GM21619 (cell line): ENCODE data around the gene STK32B.
"Not testable (repeated sequence)": the region's sequence is repeated elsewhere in the genome, so short reads cannot be mapped to it uniquely, and the experiment has no call there.

Experiments
- ATAC-seq: cut with Tn5 transposase; IDR thresholded peaks from one replicate; pipeline ENCODE4 v1.9.1; 2021; ENCODE audit not compliant: unreplicated experiment

The STK32B gene

DNA sequence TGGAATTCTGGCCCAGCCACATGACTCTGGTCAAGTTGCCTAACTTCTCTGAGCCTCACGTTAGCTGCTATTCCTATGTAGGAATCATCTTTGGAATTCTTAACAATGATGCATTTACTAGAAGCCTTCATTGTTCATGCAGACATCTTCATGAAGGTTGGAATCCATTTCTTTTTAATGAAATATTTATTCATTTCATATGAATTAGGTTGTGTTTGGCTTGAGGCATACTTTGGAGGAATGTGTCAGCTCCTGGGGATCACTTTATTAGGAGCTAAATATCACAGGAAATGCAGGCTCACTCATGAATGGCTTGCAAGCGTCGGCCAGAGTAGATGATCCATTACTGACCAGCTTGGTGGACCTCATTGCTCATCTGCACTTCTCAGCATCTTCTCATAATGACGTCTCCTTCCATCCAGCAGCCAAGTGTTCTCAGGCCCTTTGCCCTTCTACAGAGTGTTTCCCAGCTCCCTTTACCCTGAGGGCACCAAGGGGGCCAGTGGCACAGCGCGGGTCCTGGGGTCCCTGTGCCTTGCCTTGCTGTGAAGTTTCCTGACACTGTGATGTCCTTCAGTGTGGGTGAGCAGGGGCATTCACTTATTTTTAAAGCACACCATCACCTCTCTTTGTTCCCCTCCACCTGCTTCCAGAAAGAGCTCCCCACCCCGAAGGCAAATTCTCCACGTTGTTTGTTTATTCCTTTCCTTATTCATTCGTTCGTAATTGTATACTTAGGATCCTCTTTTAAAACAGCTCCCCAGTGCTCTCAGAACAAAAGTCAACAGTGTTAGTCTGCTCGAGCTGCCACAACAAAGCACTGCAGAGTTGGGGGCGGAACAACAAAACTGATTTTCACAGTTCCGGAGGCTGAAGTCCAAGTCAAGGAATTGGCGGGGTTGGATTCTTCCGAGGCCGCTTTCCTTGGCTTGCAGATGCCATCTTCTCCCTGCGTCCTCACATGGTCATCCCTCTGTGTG lies 106.8 kb downstream of the STK32B start:
- no peak for ATAC-seq

DNA sequence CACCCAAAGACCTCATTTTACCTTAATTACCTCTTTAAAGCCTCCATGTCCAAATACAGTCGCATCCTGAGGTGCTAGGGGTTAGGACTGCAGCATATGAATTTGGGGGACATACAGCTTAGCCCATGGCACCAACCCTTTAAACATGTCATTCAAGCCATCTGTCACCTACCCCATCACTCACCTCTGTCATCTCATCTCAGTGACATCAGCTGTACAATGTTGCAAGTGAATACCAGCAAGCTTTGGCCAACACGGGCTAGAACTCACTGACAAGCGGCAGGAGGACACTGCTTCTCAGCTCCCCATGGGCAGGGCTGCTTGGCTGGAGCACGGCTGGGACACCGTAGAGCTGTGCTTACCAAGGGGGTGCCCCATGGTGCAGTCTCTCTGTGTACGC lies 107.5 kb downstream of the STK32B start:
- ATAC-seq: no peak

DNA sequence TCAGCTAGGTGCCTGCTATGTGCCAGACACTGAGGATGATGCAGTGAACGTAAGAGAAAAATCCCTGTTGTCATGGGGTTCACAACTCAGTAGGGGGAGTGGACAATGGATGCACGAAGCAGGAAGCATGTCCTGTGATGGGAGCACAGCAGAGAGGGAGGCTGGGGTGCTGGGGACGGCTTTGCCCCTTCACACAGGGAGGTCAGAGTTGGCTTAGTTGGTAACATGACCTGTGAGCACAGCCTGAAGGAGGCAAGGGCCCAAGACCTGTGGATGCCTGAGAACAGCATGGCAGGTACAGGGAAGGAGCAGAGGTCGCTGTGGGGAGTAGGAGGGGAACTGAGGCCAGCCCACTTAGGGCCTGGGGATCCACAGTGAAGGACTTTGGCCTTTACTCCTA lies 109.4 kb downstream of the STK32B start:
- no peak for ATAC-seq

DNA sequence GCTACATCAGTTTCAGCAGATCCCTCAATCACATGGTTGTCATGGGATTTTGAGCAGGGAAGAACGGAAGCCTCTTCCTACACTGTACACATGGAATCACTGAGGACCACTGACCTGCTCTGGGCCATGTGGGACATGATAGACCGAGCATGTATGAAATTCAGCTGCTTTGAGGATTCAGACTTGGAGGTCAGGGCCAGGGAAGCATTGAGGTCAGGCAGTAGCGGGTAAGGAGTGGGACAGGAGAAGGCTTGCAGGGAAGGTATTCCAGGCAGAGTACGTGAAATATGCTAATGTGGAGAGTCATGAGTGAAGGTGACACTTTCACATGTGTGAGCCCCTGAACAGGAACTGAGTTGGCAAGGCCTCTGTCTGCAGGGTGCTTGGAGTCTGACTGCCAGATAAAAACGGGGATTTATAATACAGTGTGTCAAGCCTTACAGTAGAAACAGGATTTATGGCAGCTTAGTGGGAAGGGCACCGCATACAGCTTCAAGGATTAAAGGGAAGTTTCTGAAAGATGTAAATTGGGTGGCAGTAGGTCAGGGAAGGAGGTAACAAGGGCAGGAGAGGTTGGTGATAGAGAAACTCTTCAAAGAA lies 111.7 kb downstream of the STK32B start:
- no peak for ATAC-seq

DNA sequence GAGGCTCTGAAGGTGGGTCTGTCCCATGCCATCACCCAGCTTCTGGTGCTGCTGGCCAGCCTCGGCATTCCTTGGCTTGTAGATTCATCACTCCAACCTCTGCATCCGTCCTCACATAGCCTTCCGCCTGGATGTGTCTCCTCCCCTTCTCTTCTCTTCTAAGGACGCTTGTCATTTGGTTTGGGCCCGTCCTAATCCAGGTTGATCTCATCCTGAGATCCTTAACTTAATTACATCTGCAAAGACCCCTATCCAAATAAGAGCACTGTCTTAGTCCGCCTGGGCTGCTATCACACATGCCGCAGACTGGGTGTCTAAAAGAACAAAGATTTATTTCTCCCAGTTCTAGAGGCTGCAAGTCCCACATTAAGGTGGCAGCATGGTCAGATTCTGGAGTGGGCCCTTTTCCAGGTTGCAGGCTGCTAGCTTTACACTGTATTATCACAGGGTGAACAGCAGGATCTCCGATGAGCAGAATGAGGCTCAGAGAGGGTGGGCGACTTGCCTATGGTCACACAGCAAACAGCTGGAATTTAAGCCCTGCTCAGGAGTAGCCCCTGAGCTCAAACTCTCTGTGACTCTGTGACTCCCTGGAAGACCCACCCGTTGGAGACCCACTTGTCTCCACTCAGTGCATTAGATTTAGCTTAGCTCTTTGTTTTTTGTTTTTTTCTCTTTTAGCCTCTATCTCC lies 113.1 kb downstream of the STK32B start:
- ATAC-seq: no peak

DNA sequence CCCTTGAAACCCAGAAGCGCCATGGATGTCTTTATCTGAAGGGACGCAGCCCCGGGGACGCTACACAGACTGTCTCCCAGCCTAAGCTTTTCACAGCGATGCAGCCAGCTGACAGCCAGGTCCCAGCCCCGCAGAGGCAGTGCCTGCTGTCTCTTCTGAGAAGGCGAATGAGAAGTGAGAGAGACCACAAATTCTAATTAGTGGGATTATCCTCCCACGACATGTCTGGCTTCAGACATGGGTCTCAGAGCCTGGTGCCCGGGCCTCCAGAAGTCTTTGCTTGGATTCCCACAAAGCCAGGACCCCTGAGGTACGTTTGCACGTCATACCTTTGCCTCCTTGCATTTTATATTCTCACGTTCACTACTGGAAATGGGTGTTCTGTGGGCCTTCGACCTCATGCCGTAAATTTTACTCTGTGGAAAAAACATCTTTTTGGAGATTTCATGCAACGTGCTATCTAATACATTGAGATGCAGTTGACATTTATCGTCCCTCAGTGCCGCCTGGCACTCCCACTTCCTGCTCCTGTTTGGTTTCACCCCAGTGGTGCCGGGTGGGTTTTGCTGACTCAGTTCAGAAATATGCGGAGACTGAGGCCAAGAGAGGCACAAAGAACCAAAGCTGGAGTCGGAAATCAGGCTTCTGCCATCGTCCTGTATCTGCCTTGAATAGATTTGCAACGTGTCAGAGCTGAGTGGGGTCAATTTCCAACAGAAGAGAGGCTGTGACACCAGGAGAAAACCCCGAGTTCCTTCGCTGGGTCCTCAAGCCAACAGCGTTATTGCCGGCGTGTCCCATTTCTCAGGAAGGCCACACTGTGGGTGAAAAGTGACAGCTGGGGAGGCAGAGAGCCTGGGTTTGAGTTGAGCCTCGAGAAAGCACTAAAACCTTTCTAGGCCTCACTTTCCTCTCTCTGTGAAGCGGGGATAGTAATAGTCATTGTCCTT lies 114.4 kb downstream of the STK32B start:
- ATAC-seq: no peak

DNA sequence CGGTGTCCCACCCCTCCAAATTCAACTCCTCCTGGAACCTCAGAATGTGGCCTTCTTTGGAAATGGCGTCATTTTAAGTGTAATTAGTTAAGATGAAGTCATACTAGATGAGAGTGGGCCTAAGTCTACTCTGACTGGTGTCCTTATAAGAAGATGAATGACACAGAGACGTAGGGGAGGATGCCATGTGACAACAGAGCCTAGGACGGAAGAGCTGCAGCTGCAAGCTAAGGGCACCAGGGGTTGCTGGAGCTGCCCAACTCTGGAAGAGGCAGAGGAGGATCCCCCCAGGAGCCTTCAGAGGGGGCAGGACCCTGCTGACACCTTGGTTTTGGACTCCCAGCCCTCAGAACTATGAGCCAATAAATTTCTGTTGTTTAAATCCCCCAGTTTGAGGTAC lies 115.1 kb downstream of the STK32B start:
- ATAC-seq: no peak

DNA sequence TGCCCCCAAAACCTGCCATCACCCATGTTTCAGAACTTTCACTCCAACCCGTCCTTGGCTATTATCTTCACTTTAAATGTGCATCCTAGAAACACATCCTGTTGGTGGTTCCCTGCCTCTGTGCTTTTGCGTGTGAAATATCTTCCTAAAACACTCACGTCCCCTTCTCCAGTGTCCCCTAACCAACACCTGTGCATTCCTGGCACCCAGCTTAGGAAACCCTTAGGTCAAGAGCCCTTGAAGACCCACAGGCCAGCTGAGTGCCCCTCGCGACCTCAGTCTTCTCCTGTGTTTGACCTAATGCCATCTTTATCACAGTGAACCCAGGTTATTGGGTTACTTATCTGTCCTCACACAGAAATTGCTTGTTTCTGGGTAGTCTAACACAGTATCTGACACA lies 117.6 kb downstream of the STK32B start:
- no peak for ATAC-seq

DNA sequence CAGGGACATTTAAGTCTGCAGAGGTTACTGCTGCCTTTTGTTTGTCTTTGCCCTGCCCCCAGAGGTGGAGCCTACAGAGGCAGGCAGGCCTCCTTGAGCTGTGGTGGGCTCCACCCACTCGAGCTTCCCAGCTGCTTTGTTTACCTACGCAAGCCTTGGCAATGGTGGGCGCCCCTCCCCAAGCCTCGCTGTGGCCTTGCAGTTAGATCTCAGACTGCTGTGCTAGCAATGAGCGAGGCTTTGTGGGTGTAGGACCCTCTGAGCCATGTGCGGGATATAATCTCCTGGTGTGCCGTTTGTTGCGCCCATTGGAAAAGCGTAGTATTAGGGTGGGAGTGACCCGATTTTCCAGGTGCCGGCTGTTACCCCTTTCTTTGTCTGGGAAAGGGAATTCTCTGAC lies 124.6 kb downstream of the STK32B start:
- ATAC-seq: not testable (repeated sequence)

DNA sequence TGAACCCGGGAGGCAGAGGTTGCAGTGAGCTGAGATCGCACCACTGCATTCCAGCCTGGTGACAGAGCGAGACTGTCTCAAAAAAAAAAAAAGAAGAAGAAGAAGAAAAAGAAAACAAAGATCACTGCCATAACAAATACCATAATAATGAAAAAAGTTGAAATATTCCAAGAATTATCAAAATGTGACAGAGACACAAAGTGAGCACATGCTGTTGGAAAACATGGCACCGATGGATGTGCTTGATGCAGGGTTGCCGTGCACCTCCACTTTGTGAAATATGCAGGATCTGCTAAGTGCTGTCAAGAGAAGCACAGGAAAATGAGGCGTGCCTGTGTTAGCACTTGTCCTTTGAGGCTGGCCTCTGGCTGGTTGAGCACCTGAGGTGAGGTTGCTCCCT lies 133.3 kb downstream of the STK32B start:
- ATAC-seq: no peak

DNA sequence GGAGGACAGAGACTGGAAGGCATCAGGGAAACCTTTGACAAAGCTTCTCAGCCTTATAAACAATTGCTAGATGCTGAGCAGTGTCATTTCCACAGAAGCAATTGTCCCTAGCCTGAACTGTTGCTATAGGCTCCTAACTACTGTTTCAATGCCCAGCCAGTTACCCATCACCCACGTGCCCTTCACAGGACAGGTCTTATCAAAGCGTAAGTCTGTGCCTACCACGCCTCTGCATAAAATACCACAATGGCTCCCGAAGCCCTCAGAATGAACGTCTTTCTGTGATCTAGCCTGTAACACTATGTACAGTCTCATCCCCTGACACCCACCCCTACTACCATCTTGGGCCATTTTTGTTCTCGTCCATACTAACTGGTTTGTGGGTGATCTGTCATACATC lies 134.3 kb downstream of the STK32B start:
- no peak for ATAC-seq

DNA sequence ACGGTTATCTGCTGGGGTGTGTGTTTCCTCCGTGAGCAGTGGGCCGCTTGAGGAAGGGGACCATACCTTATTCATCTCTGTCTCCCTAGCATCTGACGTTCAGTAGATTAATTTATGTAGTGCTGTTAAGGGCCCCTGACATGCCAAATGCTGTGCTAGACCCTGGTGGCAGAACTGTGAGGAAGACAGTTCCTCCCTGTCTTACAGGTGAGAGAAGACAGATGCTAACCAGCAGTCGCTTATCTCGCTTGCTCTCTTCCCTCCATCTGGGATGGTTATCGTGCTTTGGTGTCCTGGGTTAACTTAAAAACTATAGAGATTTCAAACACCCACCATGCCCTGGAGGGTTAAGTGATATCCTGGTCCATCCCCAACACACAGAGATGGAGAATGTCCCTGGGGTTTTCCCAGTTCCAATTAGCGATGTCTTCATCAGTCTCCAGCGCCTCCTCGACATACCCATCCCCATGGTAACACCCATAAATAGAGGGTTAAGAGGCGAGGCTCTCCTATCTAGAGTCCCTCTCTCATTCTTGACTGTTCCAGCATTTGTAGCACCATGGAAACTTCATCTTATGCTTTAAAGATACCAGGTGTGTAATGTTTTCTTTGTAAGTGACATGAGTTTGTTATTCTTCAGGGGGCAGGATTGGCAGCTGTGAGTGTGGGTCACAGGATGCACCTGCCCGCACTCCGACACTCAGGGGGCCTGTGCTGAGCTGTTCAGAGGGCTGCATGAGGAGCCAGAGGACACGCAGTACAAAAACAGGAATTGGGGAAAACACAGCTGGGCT lies 135.2 kb downstream of the STK32B start:
- no peak for ATAC-seq

DNA sequence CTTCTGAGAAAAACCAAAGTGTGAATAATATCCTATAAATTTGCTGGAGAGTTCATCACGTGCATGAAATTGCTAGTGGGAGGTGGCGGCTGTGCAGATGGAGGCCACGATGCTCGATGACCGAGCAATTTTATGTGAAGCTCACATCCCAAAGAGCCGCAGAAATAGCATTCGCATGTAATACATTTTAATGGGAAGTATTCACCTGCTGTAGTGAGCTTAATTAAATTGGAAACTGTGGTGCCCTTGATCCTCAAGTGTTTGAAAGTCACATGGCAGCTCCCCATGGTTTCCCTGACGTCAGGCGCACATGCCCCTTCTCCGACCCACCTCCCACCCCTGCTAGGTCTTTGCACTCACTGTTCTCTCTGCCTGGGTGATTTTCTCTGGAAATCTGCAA lies 136.8 kb downstream of the STK32B start:
- no peak for ATAC-seq

DNA sequence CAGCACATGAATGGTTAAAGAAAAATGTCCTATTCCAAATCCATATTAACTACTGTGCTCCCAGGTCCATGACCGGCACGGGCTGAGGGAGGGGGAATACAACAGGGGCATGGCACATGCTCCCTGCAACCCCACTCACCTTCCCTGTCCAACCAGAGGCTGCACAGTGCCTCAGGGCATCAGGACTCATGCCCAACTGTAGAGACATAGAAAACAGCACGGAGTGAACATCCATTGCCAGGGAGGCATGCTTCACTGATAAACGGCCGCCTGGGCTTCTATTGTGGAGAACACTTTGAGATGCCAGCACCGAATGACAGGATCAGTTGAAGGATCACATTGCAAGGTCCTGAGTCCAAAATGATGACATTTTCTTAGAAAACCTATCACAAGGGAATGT lies 140.6 kb downstream of the STK32B start:
- ATAC-seq: no peak

DNA sequence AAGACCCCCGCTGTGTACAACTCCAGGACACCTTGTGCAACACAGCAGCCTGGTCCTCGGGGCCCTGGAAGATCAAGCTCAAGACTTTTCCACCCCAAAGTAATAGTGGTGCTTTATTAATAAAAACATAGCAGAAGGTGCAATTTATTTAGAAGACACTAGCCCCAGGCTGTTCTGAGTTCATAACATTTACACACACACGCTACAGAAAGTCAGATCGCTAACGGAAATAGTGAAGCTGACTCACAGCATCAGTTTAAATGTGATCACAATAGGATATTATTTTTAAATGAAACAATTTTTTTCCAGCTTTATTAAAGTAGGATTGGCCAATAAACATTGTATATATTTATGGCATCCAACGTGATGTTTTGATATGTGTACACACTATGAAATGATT lies 141.0 kb downstream of the STK32B start:
- no peak for ATAC-seq

DNA sequence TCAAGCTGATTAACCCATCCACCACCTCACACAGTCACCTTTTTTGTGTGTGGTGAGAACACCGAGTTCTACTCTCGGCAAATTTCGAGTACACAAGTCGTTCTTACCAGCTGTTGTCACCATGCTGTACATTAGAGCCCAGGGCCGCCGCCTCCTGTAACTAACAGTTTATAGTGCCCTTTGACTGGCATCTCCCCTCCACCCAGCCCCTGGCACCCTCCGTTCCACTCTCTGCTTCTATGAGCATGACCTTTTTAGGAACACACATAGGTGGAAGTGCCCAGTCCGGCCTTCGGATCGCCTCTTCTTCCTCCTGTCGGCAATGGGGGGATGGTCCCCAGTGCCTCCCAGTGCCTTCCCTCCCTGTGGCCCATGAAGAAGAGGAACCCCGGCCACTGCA lies 141.4 kb downstream of the STK32B start:
- ATAC-seq: no peak

DNA sequence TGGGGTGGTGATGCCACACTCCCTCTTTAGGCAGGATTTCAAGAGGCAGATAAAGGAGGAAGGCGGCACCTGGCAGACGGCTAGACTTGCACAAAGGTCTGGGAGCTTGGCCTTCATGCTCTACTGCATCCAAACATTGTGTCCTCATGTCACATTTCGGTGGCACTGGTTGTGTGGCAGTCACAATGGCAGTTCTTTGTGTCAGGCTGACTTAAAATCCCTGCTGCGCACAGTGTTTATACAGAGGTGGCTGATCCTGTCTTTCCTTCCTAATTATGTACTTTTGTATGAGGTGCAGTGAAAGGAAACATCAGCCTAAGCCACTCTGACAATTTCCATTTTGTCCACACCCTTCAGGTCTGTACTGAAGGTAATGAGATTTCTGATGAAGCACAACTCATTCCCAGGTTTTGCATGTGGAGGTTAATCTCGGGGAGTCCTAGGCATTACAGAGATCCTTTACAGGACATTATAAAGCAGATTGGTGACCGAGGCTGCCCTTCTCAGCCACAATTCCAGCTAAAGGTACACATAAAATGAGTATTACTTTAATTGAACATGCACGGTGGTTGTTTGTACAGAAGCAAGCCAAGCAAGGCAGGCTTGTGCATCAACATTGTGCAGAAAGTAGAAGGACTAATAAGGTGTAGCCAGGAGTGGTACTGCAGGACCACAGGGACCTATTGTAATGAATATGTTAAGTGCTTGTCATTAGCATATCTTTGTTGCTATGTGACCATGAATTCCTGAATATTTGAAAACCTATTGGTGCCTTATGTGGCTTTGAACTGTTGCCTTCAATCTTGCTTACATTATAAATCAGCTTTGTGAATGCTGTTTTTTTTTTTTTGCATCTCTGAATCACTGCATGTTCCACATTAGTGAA lies 147.6 kb downstream of the STK32B start:
- ATAC-seq: no peak

DNA sequence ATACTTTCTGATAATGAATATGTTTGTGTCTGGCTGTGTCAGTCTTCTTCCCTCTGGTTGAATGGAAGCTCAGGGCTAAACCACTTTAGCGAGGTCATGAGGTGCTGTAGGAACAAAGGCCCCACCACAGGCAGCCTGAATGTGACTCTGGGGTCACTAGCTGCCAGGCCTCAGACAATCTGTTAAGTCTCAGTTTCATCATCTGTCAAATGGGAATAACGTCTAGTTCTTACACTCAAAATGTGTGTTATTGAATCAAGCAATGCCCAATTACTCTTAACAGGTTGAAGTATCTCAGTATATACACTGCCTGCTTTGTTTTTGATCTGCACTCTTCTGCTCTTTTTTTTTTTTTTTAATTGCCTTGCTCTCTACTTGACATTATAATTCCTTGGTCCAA lies 148.6 kb downstream of the STK32B start:
- no peak for ATAC-seq

DNA sequence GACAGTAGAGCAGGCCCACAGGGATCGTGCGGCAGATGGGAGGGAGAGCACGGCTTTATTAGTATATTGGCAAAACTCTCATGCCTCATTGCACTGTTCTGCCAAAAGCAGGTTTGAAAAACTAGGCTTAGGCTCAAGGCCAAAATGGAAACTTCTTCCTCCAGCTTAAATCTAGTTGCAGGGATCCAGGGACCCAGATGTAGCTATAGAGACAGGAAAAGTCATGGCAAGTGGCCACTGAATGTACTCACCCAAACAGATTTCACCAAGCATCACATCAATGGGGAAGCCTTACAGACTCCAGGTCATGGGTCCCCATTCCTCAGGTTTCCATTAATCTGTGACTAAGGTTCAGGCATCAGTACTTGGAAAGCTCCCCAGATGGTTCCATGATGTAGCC lies 149.2 kb downstream of the STK32B start:
- no peak for ATAC-seq
